GM19463 (cell line): ENCODE data around the gene ARMC10.
"Not testable (repeated sequence)": the region's sequence is repeated elsewhere in the genome, so short reads cannot be mapped to it uniquely, and the experiment has no call there.

Experiments used
- ATAC-seq: cut with Tn5 transposase; IDR thresholded peaks from one replicate; pipeline ENCODE4 v1.9.1; 2021; ENCODE audit warnings: mild to moderate bottlenecking, moderate library complexity; ENCODE audit not compliant: unreplicated experiment

The ARMC10 gene

GRCh38 chr7:103121641-103122040 lies 46.7 kb downstream of the ARMC10 start:
- no peak for ATAC-seq

GRCh38 chr7:103123529-103123928 lies 48.6 kb downstream of the ARMC10 start:
- no peak for ATAC-seq

DNA sequence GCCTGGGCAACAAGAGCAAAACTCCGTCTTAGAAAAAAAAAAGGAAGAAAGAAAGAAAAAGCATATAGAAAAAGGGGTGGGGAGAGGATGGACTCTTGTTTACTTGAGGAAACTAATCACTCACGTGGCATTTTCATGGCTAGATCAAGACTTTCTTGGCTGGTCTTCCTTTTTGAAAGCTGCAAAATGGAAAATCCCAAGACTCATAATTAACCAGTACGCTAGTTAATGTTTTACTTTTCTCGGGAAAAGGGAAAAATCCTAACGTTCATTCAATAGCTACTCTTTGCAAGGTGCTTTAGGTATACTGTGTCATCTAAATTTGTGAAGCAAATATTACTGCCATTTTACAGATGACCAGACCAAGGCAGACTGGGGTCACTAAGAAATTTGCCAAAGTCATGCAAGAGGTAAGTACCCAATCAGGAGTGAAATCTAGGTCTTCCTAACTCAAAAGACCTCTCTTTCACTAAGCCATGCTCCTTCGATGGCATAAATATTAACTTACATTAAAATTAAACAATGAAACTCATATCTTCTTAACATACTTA lies 49.6 kb downstream of the ARMC10 start:
- no peak for ATAC-seq

DNA sequence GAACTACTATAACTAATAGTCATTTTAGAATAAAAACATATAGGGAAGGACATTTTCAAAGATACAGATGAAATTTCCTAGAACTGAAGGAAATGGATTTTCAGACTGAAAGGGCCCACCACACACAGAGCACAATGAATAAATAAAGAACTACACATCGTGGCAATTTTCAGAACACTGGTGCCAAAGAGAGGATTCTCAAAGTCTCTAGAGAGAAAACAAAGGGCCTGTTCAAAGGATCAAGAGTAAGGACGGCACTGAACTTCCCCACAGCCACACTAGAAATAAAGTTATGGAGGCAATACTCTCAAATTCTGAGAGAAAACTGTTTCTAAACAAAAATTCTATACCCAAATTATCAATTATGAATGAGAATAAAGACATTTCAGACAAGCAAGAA lies 52.1 kb downstream of the ARMC10 start:
- ATAC-seq: no peak

- ATAC-seq: no peak
These were observed 55.0 kb downstream of the ARMC10 start for GRCh38 chr7:103129702-103130549.

DNA sequence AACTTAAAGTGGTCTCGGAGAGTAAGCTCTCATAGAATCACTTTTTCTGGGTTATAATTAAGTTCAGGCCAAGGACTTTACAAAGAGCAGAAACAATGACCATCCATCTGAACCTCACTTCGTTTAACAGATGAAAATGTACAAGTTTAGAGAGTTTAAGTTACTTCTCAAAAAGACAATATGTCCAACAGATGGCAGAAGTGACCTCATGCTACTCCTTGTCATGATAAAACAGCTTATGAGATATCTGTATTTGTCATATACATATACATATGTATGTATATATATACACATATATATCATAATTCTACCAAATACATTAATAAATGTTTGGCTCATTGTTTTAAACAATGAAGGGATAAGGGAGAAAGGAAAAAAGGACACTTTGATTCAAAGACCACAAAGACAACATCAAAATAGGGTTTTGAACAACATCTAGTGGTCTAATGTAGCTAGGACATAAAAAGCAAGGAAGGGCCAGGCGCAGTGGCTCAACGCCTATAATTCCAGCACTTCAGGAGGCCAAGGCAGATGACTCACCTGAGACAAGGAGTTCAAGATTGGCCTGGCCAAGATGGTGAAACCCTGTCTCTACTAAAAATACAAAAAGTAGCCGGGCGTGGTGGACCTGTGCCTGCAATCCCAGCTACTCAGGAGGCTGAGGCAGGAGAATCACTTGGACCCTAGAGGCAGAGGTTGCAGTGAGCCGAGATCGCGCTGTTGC lies 56.1 kb downstream of the ARMC10 start:
- no peak for ATAC-seq

DNA sequence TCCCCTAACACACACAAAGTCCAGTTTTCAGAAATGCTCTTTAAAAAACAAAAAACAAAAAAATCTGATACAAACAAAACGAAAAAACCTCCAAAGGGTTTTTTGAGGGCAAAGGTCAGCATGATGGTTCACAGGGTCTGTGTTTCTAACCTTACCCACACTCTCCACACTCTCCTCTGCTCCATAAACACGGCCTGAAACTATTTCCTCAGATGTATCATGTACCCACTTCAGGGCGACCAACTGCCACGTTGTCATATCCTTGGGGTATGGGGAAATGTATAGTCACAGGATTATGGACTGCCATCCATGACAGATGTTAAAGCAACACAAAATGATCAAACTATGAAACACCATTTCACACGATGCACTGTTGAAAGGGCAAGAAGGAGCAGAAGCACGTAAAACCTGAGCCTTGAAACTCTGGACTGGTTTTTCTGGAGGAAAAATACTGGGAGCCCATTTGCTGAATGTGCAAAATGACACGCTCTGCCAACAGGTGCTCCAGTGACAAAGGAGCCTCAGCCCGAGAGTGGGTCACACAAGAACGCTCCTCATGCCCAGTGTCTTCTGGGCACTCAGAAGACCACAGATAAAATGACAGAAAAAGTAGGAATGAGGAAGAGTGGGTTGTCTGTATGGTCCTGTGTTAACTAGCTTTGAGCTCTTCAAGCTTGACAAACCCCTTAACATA lies 58.2 kb downstream of the ARMC10 start:
- ATAC-seq: no peak

GRCh38 chr7:103134836-103135554 lies 60.1 kb downstream of the ARMC10 start:
- ATAC-seq: no peak

DNA sequence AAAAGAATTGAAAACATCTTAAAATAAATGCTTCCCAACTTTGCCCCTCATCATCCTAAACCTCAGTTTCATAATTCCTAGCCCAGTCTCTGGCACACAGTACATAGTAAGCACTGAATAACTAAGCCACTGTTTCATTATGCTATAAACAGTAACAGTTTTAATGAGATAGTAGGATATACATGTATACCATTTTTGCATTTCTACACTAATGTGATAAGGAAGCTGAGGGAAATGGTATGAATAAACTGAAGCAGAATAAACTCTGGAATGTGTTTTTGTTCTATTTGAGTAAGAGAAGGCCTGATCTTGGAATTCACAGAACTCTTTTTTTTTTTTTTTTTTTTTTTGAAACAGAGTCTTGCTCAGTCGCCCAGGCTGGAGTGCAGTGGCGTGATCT lies 65.1 kb downstream of the ARMC10 start:
- ATAC-seq: no peak

DNA sequence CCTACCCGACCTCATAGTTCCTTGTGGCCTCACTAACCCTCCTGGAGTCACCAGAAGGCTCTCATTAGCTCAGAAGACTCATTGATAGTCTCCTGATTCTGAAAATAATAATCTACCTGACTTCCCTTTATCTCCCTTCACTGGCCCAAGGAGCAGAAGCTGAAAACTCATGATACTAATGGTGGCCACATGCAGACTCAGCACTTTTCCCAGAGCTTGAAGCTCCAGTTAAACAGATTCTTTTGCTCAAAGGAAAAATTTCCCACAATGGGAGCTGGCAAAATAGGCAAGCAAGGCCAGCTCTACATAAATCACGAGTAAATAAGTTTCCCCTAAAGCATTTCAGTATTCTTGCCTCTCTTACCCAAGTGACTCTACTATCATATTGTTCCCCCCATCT lies 65.7 kb downstream of the ARMC10 start:
- no peak for ATAC-seq

DNA sequence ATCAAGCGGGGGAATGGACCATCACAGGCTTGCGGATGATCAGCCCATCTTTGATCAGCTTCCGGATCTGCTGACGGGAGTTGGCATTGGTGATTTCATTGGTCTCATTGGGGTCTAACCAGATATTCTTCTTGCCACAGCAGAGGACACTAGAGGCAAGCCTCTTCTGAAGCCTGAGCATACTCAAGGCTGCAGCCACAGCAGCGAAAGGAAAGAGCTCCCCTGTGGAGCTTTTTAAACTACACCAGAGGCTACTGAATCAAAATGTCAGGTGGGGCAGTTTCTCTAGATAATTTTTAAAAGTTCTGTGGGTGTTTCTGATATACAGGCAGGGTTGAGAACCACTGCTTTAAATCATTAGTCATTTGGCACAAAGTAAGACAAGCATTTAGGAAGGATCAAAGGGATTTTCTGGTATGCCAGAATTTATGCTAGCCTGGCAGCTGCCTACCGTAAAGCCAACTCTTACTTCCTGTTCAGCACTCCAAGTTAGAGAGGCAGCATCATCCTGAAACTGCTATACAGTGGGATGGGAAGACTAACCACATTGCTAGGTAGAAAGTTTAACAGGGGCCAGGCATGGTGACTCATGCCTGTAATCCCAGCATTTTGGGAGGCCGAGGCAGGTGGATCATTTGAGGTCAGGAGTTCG lies 66.9 kb downstream of the ARMC10 start:
- no peak for ATAC-seq

- no peak for ATAC-seq
These were observed 67.6 kb downstream of the ARMC10 start for GRCh38 chr7:103142494-103142893.

GRCh38 chr7:103143868-103144267 lies 68.9 kb downstream of the ARMC10 start:
- no peak for ATAC-seq

- not testable (repeated sequence) for ATAC-seq
These were observed 69.8 kb downstream of the ARMC10 start for GRCh38 chr7:103144754-103145153.

GRCh38 chr7:103148131-103148993 lies 73.4 kb downstream of the ARMC10 start:
- ATAC-seq: no peak
